ENCODE measurements around the gene PAAF1. TPM values are rescaled to one million over a fixed set of nuclear protein-coding genes. Genes with fewer than 3 reads are reported as not detected.

The PAAF1 gene
- total and polyA plus RNA-seq, 2 of the 13 experiments (the other 11 are each of a cell fraction or from before 2014, with no cell fraction given): 13.5 to 28.8 TPM

GRCh38 chr11:73914284-73914683 lies 37.5 kb downstream of the PAAF1 start (continued):
- TF ChIP-seq ZMAT5 (CRISPR knock-in tag; IDR thresholded peaks at IDR 0.05; ENCODE audit: borderline replicate concordance, low read depth) (no peak), NKX3-1 (CRISPR knock-in tag; IDR thresholded peaks at IDR 0.05) (no peak), ZNF550 (CRISPR knock-in tag; IDR thresholded peaks at IDR 0.05; ENCODE audit: borderline replicate concordance) (no peak), ZNF224 (CRISPR knock-in tag; IDR thresholded peaks at IDR 0.05) (no peak), NFYB (CRISPR knock-in tag; IDR thresholded peaks at IDR 0.05) (no peak), ZHX1 (CRISPR knock-in tag; IDR thresholded peaks at IDR 0.05; ENCODE audit: low read depth) (no peak)

GRCh38 chr11:73916435-73916834 lies 39.6 kb downstream of the PAAF1 start:
- H3K9me3 ChIP-seq (ENCODE audit: low read length): no peaks in the 10 kb centered on the region
- H3K79me2 ChIP-seq (ENCODE audit: insufficient read depth, low read length): no peaks in the 10 kb centered on the region
- POLR2A ChIA-PET: no interaction called here
- BruUV-seq (replicated peaks): no TSS peak
- H3K36me3 ChIP-seq (replicated peaks in 1 of 2; ENCODE audit: control insufficient read depth in 1 of 2, insufficient read depth in 2 of 2, low read length in 2 of 2): peaks cover 14 to 64% of the 10 kb centered on the region in 2 experiments
- CTCF ChIA-PET (ENCODE audit: low intra/inter-chr PET ratio, low total read pairs): no interaction called here
- H3K4me3 ChIP-seq (replicated peaks in 1 of 3; ENCODE audit: insufficient read depth in 1 of 3, low read depth in 2 of 3, low read length in 3 of 3): no peak overlapping the region
- 85% methylated on average over 1 of the region's 1 CpG for WGBS (ENCODE audit: low lambda C conversion rate)
- FAIRE-seq: no peak
- no peak overlapping the region for H3K9ac ChIP-seq (ENCODE audit: insufficient read depth, low read depth, low read length)
- no peak overlapping the region for H3K27ac ChIP-seq (ENCODE audit: extremely low read length, insufficient read depth, low read length)
- intact Hi-C loops (cut with micrococcal nuclease; ENCODE audit: unreplicated experiment): no loop called here
- in situ Hi-C loops (cut with HindIII; ENCODE audit: extremely low pct_ligation_motif_present, low pct_unique_long_range_greater_than_20kb): no loop called here
- no peak overlapping the region for H3K4me2 ChIP-seq (ENCODE audit: low read depth, low read length)
- 0 out of 2 replicates have a peak, but pooled peaks cover 9% of the 10 kb centered on the region for H3K4me1 ChIP-seq (ENCODE audit: insufficient read depth, low read length)
- H2AFZ ChIP-seq (ENCODE audit: low read length): no peak overlapping the region
- ATAC-seq: no peak
- no peaks in the 10 kb centered on the region for H4K20me1 ChIP-seq (ENCODE audit: insufficient read depth, low read length)
- no peak for DNase-seq (ENCODE audit: low spot score)
- no peak for TF ChIP-seq NAIF1 (CRISPR knock-in tag; IDR thresholded peaks at IDR 0.05; ENCODE audit: borderline replicate concordance)
- no peak for TF ChIP-seq KLF6 (CRISPR knock-in tag; IDR thresholded peaks at IDR 0.05)
- no peak for TF ChIP-seq ZNF816 (CRISPR knock-in tag; IDR thresholded peaks at IDR 0.05; ENCODE audit: borderline replicate concordance)
- no peak for TF ChIP-seq POLR2AphosphoS2 (IDR thresholded peaks at IDR 0.05; ENCODE audit: low read depth, low read length)
- TF ChIP-seq HNRNPL (IDR thresholded peaks at IDR 0.05; ENCODE audit: low read depth, low read length): no peak
- no peaks in the 10 kb centered on the region for H3K27me3 ChIP-seq (ENCODE audit: control insufficient read depth in 1 of 2, insufficient read depth in 2 of 2, low read length in 2 of 2)
